Measurements from ENCODE around the gene LY6G5B.

Gene LY6G5B

GRCh38 chr6:31631209-31631608 lies 38.6 kb upstream of the LY6G5B start:
- H3K27ac ChIP-seq, result no peak overlapping the region
- H3K27me3 ChIP-seq (ENCODE audit: insufficient read depth, low read depth, severe bottlenecking), result no peaks in the 10 kb centered on the region
- DNase-seq, result no peak
- no peaks in the 10 kb centered on the region for H3K9me3 ChIP-seq (ENCODE audit: severe bottlenecking)
- H3K36me3 ChIP-seq, result peaks cover 100% of the 10 kb centered on the region
- H3K4me3 ChIP-seq (ENCODE audit: low read depth, low read length), result no peak overlapping the region
- no peak for TF ChIP-seq CTCF (IDR thresholded peaks at IDR 0.05; ENCODE audit: low read depth, low read length)

- no peak overlapping the region for H3K4me3 ChIP-seq (ENCODE audit: low read depth, low read length)
- no peak for DNase-seq
- TF ChIP-seq CTCF (IDR thresholded peaks at IDR 0.05; ENCODE audit: low read depth, low read length), result no peak
- H3K27ac ChIP-seq, result no peak overlapping the region; the same call in 1 of the 2 replicates
- H3K36me3 ChIP-seq, result peaks cover 100% of the 10 kb centered on the region
- H3K27me3 ChIP-seq (ENCODE audit: insufficient read depth, low read depth, severe bottlenecking), result no peaks in the 10 kb centered on the region
- no peaks in the 10 kb centered on the region for H3K9me3 ChIP-seq (ENCODE audit: severe bottlenecking)
These were observed 38.0 kb upstream of the LY6G5B start for GRCh38 chr6:31631681-31632278.

GRCh38 chr6:31632279-31632946 lies 37.4 kb upstream of the LY6G5B start:
- no peak for DNase-seq
- Histone ChIP-seq H3K27ac (peak overlapping the region; percentile 11), H3K36me3 (peaks cover 100% of the 10 kb centered on the region), H3K4me3 (ENCODE audit: low read depth, low read length) (no peak overlapping the region), H3K27me3 (ENCODE audit: insufficient read depth, low read depth, severe bottlenecking) (no peaks in the 10 kb centered on the region), H3K9me3 (ENCODE audit: severe bottlenecking) (no peaks in the 10 kb centered on the region)
- no peak for TF ChIP-seq CTCF (IDR thresholded peaks at IDR 0.05; ENCODE audit: low read depth, low read length)

- no peak for DNase-seq
- Histone ChIP-seq H3K9me3 (ENCODE audit: severe bottlenecking) (no peaks in the 10 kb centered on the region), H3K27me3 (ENCODE audit: insufficient read depth, low read depth, severe bottlenecking) (no peaks in the 10 kb centered on the region), H3K27ac (no peak overlapping the region), H3K4me3 (ENCODE audit: low read depth, low read length) (no peak overlapping the region), H3K36me3 (peaks cover 98% of the 10 kb centered on the region)
- no peak for TF ChIP-seq CTCF (IDR thresholded peaks at IDR 0.05; ENCODE audit: low read depth, low read length)
These were observed 36.3 kb upstream of the LY6G5B start for GRCh38 chr6:31633447-31633846.

- Histone ChIP-seq H3K36me3 (peaks cover 98% of the 10 kb centered on the region), H3K4me3 (ENCODE audit: low read depth, low read length) (no peak overlapping the region), H3K27me3 (ENCODE audit: insufficient read depth, low read depth, severe bottlenecking) (no peaks in the 10 kb centered on the region), H3K9me3 (ENCODE audit: severe bottlenecking) (no peaks in the 10 kb centered on the region), H3K27ac (no peak overlapping the region)
- DNase-seq, result no peak
- no peak for TF ChIP-seq CTCF (IDR thresholded peaks at IDR 0.05; ENCODE audit: low read depth, low read length)
These were observed 35.6 kb upstream of the LY6G5B start for GRCh38 chr6:31634131-31634530.
